ENCODE data around the gene IRF4. TPM values are rescaled to one million over a fixed set of nuclear protein-coding genes. Genes with fewer than 3 reads are reported as not detected.

Gene IRF4
- total RNA-seq, 1 donor from 2014 or later, result 0.11 TPM

- H4K20me1 ChIP-seq (ENCODE audit: low read depth), result no peaks in the 10 kb centered on the region
- H3K9ac ChIP-seq, result no peak overlapping the region
- H3K27ac Mint-ChIP-seq, result no peak overlapping the region
- no peak overlapping the region for H3K4me2 ChIP-seq
- no peak overlapping the region for H2AFZ ChIP-seq (replicated peaks)
- H3K4me3 ChIP-seq, result no peak overlapping the region
- no peaks in the 10 kb centered on the region for H3F3A ChIP-seq (ENCODE audit: low read depth)
- H3K27me3 ChIP-seq, result no peaks in the 10 kb centered on the region
- no peaks in the 10 kb centered on the region for H3K36me3 ChIP-seq
- no peaks in the 10 kb centered on the region for H3K36me3 Mint-ChIP-seq
- H3K9me3 Mint-ChIP-seq, result peaks cover 29% of the 10 kb centered on the region
- DNase-seq (ENCODE audit: low spot score), result no peak
- H3K27me3 Mint-ChIP-seq (ENCODE audit: insufficient read depth, low read depth), result peaks cover 13% of the 10 kb centered on the region
- no peaks in the 10 kb centered on the region for H3K79me2 ChIP-seq (ENCODE audit: low read depth)
- no peak overlapping the region for H3K4me3 Mint-ChIP-seq
- no peaks in the 10 kb centered on the region for H3K4me1 Mint-ChIP-seq
- no peaks in the 10 kb centered on the region for H3K4me1 ChIP-seq
- TF ChIP-seq CTCF (IDR thresholded peaks at IDR 0.05) (no peak), EZH2phosphoT487 (IDR thresholded peaks at IDR 0.05) (no peak), EZH2 (IDR thresholded peaks at IDR 0.05) (no peak)
- H3K27ac ChIP-seq, result no peak overlapping the region
- H3K9me3 ChIP-seq (ENCODE audit: low read depth), result no peaks in the 10 kb centered on the region
These were observed 11.0 kb upstream of the IRF4 start for GRCh38 chr6:380234-381218.

GRCh38 chr6:381742-382461, 9.7 kb upstream of the IRF4 start:
- Histone ChIP-seq H3K27ac (no peak overlapping the region), H3K36me3 (no peaks in the 10 kb centered on the region), H3K4me2 (no peak overlapping the region), H3K9ac (no peak overlapping the region), H3K4me3 (no peak overlapping the region), H3F3A (ENCODE audit: low read depth) (no peaks in the 10 kb centered on the region), H3K27me3 (peaks cover 3% of the 10 kb centered on the region), H4K20me1 (ENCODE audit: low read depth) (no peaks in the 10 kb centered on the region), H2AFZ (replicated peaks) (no peak overlapping the region), H3K4me1 (no peaks in the 10 kb centered on the region), H3K9me3 (ENCODE audit: low read depth) (no peaks in the 10 kb centered on the region), H3K79me2 (ENCODE audit: low read depth) (no peaks in the 10 kb centered on the region)
- no peak overlapping the region for H3K27ac Mint-ChIP-seq
- no peak overlapping the region for H3K4me3 Mint-ChIP-seq
- peaks cover 24% of the 10 kb centered on the region for H3K9me3 Mint-ChIP-seq
- no peaks in the 10 kb centered on the region for H3K4me1 Mint-ChIP-seq
- no peaks in the 10 kb centered on the region for H3K36me3 Mint-ChIP-seq
- DNase-seq (ENCODE audit: low spot score), result no peak
- TF ChIP-seq CTCF (IDR thresholded peaks at IDR 0.05), result no peak
- TF ChIP-seq EZH2phosphoT487 (IDR thresholded peaks at IDR 0.05), result no peak
- no peak for TF ChIP-seq EZH2 (IDR thresholded peaks at IDR 0.05)
- H3K27me3 Mint-ChIP-seq (ENCODE audit: insufficient read depth, low read depth), result peaks cover 13% of the 10 kb centered on the region

- H3K9ac ChIP-seq, result no peak overlapping the region
- H3K27me3 ChIP-seq, result peaks cover 15% of the 10 kb centered on the region
- H3K9me3 ChIP-seq (ENCODE audit: low read depth), result no peaks in the 10 kb centered on the region
- H3F3A ChIP-seq (ENCODE audit: low read depth), result no peaks in the 10 kb centered on the region
- H3K4me2 ChIP-seq, result no peak overlapping the region
- no peak overlapping the region for H2AFZ ChIP-seq (replicated peaks)
- no peak overlapping the region for H3K4me3 Mint-ChIP-seq
- H3K4me3 ChIP-seq, result no peak overlapping the region
- peaks cover 13% of the 10 kb centered on the region for H3K9me3 Mint-ChIP-seq
- no peak for DNase-seq (ENCODE audit: low spot score)
- no peaks in the 10 kb centered on the region for H3K4me1 Mint-ChIP-seq
- no peaks in the 10 kb centered on the region for H3K4me1 ChIP-seq
- no peak overlapping the region for H3K27ac Mint-ChIP-seq
- no peaks in the 10 kb centered on the region for H3K36me3 ChIP-seq
- H3K27ac ChIP-seq, result no peak overlapping the region
- peaks cover 20% of the 10 kb centered on the region for H3K27me3 Mint-ChIP-seq (ENCODE audit: insufficient read depth, low read depth)
- no peaks in the 10 kb centered on the region for H3K79me2 ChIP-seq (ENCODE audit: low read depth)
- no peaks in the 10 kb centered on the region for H3K36me3 Mint-ChIP-seq
- no peaks in the 10 kb centered on the region for H4K20me1 ChIP-seq (ENCODE audit: low read depth)
- TF ChIP-seq EZH2 (IDR thresholded peaks at IDR 0.05), result no peak
- no peak for TF ChIP-seq CTCF (IDR thresholded peaks at IDR 0.05)
- TF ChIP-seq EZH2phosphoT487 (IDR thresholded peaks at IDR 0.05), result no peak
These were observed 8.4 kb upstream of the IRF4 start for GRCh38 chr6:382883-383810.
